Upper lobe of right lung (tissue), 1 donor: ENCODE measurements around the gene PUM1. TPM values are rescaled to one million over a fixed set of nuclear protein-coding genes. Genes with fewer than 3 reads are reported as not detected.

Experiments
- ATAC-seq: fragments of 200-7000 bp; cut with Tn5 transposase; one replicate; pipeline ENCODE4 v1.9.1; 2020; ENCODE audit warnings: mild to moderate bottlenecking, moderate library complexity
- DNase-seq: peaks from one replicate; pipeline ENCODE4 v3.0.0-alpha.2; 2020
- H3K27ac ChIP-seq: fragments of 200-600 bp; one replicate; pipeline ENCODE4 v1.8.0; 2022
- H3K27me3 ChIP-seq: fragments of 200-600 bp; one replicate; pipeline ENCODE4 v1.8.0; 2022; ENCODE audit warnings: mild to moderate bottlenecking
- H3K36me3 ChIP-seq: fragments of 200-600 bp; one replicate; pipeline ENCODE4 v1.8.0; 2022
- H3K4me1 ChIP-seq: fragments of 200-600 bp; one replicate; pipeline ENCODE4 v1.8.0; 2022
- H3K4me3 ChIP-seq: fragments of 200-600 bp; one replicate; pipeline ENCODE4 v1.8.0; 2022; ENCODE audit warnings: mild to moderate bottlenecking
- H3K9me3 ChIP-seq: fragments of 200-600 bp; one replicate; pipeline ENCODE4 v1.8.0; 2022
- intact Hi-C: fragments of 100-400 bp; cut with DNase I; formaldehyde crosslinking; loops from one replicate; pipeline ENCODE4 v1.11.0; 2022
- total RNA-seq: library from RNA; stranded (reverse); fragmentation: NEBNext Ultra II Directional; extraction: Animal tissue kit (Norgen Biotek cat#: 25700); gene quantifications from one replicate; pipeline ENCODE4 v1.2.1, GENCODE V29; 2021
- TF ChIP-seq, protein P1 (sequence below): fragments of 200-600 bp; IDR thresholded peaks from one replicate; pipeline ENCODE4 v1.8.0; 2022; ENCODE audit warnings: antibody characterized with exemption
- donor health status: DM: no; HTN: yes; CAD: no; lungs with severe emphysema.

PUM1 gene
- total RNA-seq, 1 donor from 2014 or later = 117 TPM

GRCh38 chr1:30981172-30981571 lies 84.3 kb downstream of the PUM1 start:
- Histone ChIP-seq H3K4me1 (peaks cover 39% of the 10 kb centered on the region), H3K27ac (no peak overlapping the region), H3K9me3 (no peaks in the 10 kb centered on the region), H3K36me3 (peaks cover 43% of the 10 kb centered on the region), H3K27me3 (no peaks in the 10 kb centered on the region), H3K4me3 (no peak overlapping the region)
- intact Hi-C loops = no loop called here
- no peak for ATAC-seq
- TF ChIP-seq, protein P1, sequence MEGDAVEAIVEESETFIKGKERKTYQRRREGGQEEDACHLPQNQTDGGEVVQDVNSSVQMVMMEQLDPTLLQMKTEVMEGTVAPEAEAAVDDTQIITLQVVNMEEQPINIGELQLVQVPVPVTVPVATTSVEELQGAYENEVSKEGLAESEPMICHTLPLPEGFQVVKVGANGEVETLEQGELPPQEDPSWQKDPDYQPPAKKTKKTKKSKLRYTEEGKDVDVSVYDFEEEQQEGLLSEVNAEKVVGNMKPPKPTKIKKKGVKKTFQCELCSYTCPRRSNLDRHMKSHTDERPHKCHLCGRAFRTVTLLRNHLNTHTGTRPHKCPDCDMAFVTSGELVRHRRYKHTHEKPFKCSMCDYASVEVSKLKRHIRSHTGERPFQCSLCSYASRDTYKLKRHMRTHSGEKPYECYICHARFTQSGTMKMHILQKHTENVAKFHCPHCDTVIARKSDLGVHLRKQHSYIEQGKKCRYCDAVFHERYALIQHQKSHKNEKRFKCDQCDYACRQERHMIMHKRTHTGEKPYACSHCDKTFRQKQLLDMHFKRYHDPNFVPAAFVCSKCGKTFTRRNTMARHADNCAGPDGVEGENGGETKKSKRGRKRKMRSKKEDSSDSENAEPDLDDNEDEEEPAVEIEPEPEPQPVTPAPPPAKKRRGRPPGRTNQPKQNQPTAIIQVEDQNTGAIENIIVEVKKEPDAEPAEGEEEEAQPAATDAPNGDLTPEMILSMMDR = no peak
- DNase-seq = no peak

DNA sequence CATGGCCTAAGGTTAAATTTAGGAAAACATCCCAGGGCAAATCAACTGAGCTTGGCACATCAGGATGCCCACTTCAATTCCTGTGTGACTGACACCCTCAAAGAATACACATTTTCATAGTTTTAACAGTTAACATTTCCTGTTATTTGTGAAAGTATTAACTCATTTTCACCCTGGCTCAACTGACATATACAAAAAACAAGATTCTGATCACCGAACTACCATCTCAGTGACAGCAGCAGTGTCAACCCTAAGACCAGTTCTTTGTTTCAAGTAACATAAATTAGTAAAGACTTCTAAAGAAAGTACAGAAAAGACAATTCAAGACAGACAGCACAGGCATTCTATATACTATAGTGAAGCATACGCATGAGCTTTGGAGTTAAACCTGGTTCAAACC lies 88.0 kb downstream of the PUM1 start:
- no peaks in the 10 kb centered on the region for H3K9me3 ChIP-seq
- H3K4me1 ChIP-seq = peaks cover 20% of the 10 kb centered on the region
- H3K27ac ChIP-seq = no peak overlapping the region
- H3K4me3 ChIP-seq = no peak overlapping the region
- ATAC-seq (no peak), DNase-seq (no peak)
- H3K36me3 ChIP-seq = peaks cover 64% of the 10 kb centered on the region
- intact Hi-C loops = no loop called here
- H3K27me3 ChIP-seq = no peaks in the 10 kb centered on the region
- TF ChIP-seq, protein P1 = no peak

DNA sequence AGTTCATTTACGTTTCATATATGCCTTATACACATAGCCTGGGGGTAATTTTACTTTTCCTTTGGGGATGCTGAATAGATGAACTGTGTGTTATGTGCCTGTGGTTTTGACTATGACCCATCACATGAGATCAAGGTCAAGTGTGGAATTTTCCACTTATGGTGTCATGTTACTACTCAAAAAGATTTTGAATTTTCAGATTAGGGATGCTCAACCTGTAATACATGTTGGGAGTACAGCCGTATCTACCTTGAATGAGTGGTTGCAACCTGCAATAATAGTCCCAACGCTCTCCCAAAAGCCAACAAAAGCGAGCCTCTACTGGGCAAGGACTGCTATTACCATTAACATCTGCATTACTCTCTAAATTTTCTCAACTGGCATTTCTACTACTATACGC lies 88.4 kb downstream of the PUM1 start:
- H3K36me3 ChIP-seq = peaks cover 64% of the 10 kb centered on the region
- intact Hi-C loops = no loop called here
- no peak for ATAC-seq

DNA sequence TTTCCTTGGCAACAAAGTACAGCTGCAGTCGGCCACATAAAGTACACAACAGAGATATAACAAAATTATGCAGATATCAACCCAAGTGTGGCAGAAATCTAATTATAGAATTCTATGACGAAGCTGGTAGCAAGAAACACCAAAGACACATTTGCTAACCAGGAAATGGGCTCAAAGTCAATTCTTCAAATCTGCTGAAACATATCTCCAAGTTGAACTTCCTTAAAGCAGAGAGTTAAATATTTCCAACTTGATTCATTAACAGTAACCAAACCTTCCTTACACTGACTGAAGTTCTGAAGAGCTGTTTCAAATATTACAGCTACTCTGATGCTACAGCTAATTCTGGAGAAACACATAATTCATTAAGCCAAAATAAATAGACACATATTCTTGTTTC lies 89.4 kb downstream of the PUM1 start:
- Histone ChIP-seq H3K9me3 (no peaks in the 10 kb centered on the region), H3K27me3 (no peaks in the 10 kb centered on the region), H3K4me3 (no peak overlapping the region), H3K4me1 (peaks cover 15% of the 10 kb centered on the region), H3K36me3 (peaks cover 60% of the 10 kb centered on the region), H3K27ac (no peak overlapping the region)
- intact Hi-C loops = no loop called here
- peak; percentile 54 for ATAC-seq
- no peak for DNase-seq
- TF ChIP-seq, protein P1 = no peak

More for the DNA sequence above, 88.4 kb downstream of the PUM1 start:
- no peaks in the 10 kb centered on the region for H3K27me3 ChIP-seq
- TF ChIP-seq, protein P1 = no peak
- peaks cover 16% of the 10 kb centered on the region for H3K4me1 ChIP-seq
- no peaks in the 10 kb centered on the region for H3K9me3 ChIP-seq
- H3K4me3 ChIP-seq = no peak overlapping the region
- DNase-seq = no peak
- H3K27ac ChIP-seq = no peak overlapping the region

- Histone ChIP-seq H3K36me3 (peaks cover 52% of the 10 kb centered on the region), H3K9me3 (no peaks in the 10 kb centered on the region)
Observed at GRCh38 chr1:30975217-30975616, 90.3 kb downstream of the PUM1 start.

More at GRCh38 chr1:30975217-30975616, 90.3 kb downstream of the PUM1 start:
- Histone ChIP-seq H3K27ac (no peak overlapping the region), H3K4me3 (no peak overlapping the region), H3K4me1 (peaks cover 15% of the 10 kb centered on the region), H3K27me3 (no peaks in the 10 kb centered on the region)
- intact Hi-C loops = no loop called here
- TF ChIP-seq, protein P1 = no peak
- no peak for DNase-seq
- ATAC-seq = no peak
